ENCODE measurements around the gene DENND2A. TPM values are rescaled to one million over a fixed set of nuclear protein-coding genes. Genes with fewer than 3 reads are reported as not detected.

The DENND2A gene
- total RNA-seq, 1 experiment from 2014 or later = 7.3 TPM

GRCh38 chr7:140571538-140572122, 69.0 kb downstream of the DENND2A start:
- no peaks in the 10 kb centered on the region for H4K20me1 ChIP-seq (ENCODE audit: control insufficient read depth, insufficient read depth, insufficient read length)
- H3K4me2 ChIP-seq (ENCODE audit: insufficient read depth, insufficient read length, low read length) = no peak overlapping the region
- H2BK20ac ChIP-seq (ENCODE audit: low read depth, low read length, poor library complexity, severe bottlenecking) = no peak overlapping the region
- no peak overlapping the region for H3T11ph ChIP-seq (ENCODE audit: low read length)
- H4K5ac ChIP-seq (ENCODE audit: insufficient read length, low read depth, low read length) = no peak overlapping the region
- DNase-seq = no peak
- no peak overlapping the region for H3K56ac ChIP-seq (ENCODE audit: insufficient read length, low read depth, low read length)
- no peaks in the 10 kb centered on the region for H3K79me1 ChIP-seq (ENCODE audit: insufficient read depth, low read depth, low read length, poor library complexity, severe bottlenecking)
- no peaks in the 10 kb centered on the region for H3K4me1 Mint-ChIP-seq
- no peak overlapping the region for H2BK12ac ChIP-seq (ENCODE audit: insufficient read length, low read depth, low read length)
- no peak for TF ChIP-seq CTCF (conservative IDR thresholded peaks at IDR 0.05)
- no peak overlapping the region for H2AK5ac ChIP-seq (ENCODE audit: insufficient read length, low read length)
- no peaks in the 10 kb centered on the region for H3K9me3 Mint-ChIP-seq
- no peak overlapping the region for H4K91ac ChIP-seq (ENCODE audit: insufficient read length, low read depth, low read length)
- H2AFZ ChIP-seq (ENCODE audit: low read length) = no peak overlapping the region
- WGBS (ENCODE audit: extremely low coverage, insufficient read length, low lambda C conversion rate) = no CpG with 5 or more reads among the region's 5 CpGs
- no peak overlapping the region for H2BK120ac ChIP-seq (ENCODE audit: low read depth, low read length, poor library complexity, severe bottlenecking)
- H4K8ac ChIP-seq (replicated peaks; ENCODE audit: insufficient read length, low read depth, low read length) = no peak overlapping the region
- no peak overlapping the region for H3K4me3 Mint-ChIP-seq
- no peak overlapping the region for H3K23ac ChIP-seq (ENCODE audit: insufficient read length, low read depth, low read length)
- no peak overlapping the region for H2BK5ac ChIP-seq (ENCODE audit: insufficient read length, low read length)
- no peaks in the 10 kb centered on the region for H3K79me2 ChIP-seq (ENCODE audit: insufficient read depth, low read length)
- no peak overlapping the region for H3K27ac ChIP-seq (ENCODE audit: insufficient read length, low read depth, low read length)
- no peak overlapping the region for H3K14ac ChIP-seq (ENCODE audit: insufficient read depth, low read length)
- H3K27ac Mint-ChIP-seq = no peak overlapping the region; a peak in 1 of 7 replicates
- H3K23me2 ChIP-seq (ENCODE audit: insufficient read length, low read depth, low read length, poor library complexity, severe bottlenecking) = no peaks in the 10 kb centered on the region
- H3K4ac ChIP-seq (ENCODE audit: low read depth, low read length) = no peak overlapping the region
- H3K18ac ChIP-seq (ENCODE audit: insufficient read length, low read depth, low read length) = no peak overlapping the region
- no peak overlapping the region for H2BK15ac ChIP-seq (ENCODE audit: low read depth, low read length)
- no peak overlapping the region for H3K9ac ChIP-seq (ENCODE audit: extremely low read depth, insufficient read length, low read length)
- no peaks in the 10 kb centered on the region for H3K27me3 Mint-ChIP-seq (ENCODE audit: low read depth)
- no peaks in the 10 kb centered on the region for H3K9me3 ChIP-seq (ENCODE audit: control insufficient read depth, low read depth, low read length)
- H3K4me1 ChIP-seq (ENCODE audit: insufficient read depth, low read length) = no peaks in the 10 kb centered on the region
- H3K27me3 ChIP-seq (ENCODE audit: insufficient read depth, low read length) = no peaks in the 10 kb centered on the region
- peaks cover 0 to 2% (median 0%) of the 10 kb centered on the region in 3 experiments; a peak in 1 of 7 replicates for H3K36me3 Mint-ChIP-seq (ENCODE audit: insufficient read depth in 1 of 3, low read depth in 3 of 3)
